HUDEP-2 (cell line): ENCODE results near the gene CYSTM1.

Source experiments
- DNase-seq, 76 experiments: peaks; one replicate each; lab custom pipeline; 2025; ENCODE audit not compliant: unreplicated experiment in 76 of 76; lab: John Stamatoyannopoulos, UW

Gene CYSTM1

GRCh38 chr5:140174465-140175366, at the start of gene CYSTM1:
Gene CYSTM1 (plus strand): TSS chr5:140175188. CDS start chr5:140194466, 19,278 bp downstream.
- peak in 74 of 76 experiments; percentile 36 to 93 (median 85) for DNase-seq

GRCh38 chr5:140125637-140126036, 49.4 kb upstream of the CYSTM1 start, which contains the start of gene IGIP:
Gene IGIP (plus strand): TSS chr5:140125937. CDS start chr5:140128477, 2,540 bp downstream.
- no peak for DNase-seq

DNA sequence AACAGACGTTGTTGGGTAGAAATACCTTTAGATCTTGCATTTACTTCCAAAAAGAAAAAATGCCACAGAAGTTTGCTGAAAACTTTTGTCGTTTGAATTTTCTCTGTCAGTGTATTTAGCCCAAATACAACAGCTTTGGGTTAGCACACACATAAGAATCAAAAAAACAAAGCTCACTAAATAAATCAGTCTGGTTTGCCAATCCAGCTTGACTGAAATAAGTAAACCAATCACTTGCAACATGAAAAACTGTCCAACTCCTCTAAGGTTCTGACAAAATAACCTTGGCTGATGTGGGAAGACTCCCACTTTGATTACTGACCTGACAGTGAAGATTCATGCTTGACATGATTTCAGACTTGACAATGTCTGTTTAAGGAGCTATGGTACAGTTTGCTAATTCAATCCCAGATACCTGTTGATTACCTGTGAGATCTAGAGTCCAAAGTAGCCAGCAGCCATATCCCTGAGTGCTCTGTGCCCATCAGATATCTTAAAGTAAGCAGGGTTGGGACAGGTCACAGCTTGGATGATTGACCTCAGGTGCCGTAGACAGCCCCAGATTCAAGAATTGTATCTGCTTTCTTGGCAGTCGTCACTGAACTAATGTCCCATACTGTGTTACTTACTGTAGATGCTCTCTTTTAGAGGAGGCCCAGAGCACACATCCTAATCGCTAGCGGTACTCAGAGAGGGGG, 48.5 kb upstream of the CYSTM1 start:
- DNase-seq: no peak

- no peak for DNase-seq
Measured at GRCh38 chr5:140128376-140128775, 46.6 kb upstream of the CYSTM1 start.

- DNase-seq: no peak
Measured at GRCh38 chr5:140130949-140131733, 43.8 kb upstream of the CYSTM1 start.

DNA sequence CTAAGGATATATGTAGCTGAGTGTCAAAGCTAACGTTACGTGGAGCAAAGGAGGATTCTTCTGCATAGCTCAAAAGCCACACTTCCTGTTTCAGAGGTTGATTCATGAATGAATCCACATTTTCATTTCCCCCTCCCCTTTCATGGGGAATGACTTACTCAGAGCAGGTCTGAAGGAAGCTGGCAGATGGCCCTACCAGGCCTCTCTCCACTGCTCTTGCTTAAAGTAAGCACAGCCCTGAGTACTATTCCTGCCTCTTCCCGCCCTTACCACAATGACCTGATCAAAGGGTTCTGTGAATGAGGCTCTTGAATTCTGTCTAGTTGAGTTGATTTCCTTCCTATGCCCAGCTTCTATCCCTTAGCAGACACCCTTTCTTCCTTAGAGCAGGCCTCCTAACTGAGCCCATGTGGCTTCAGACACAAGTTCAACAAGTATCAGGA, 43.0 kb upstream of the CYSTM1 start:
- no peak for DNase-seq

GRCh38 chr5:140133514-140134167, 41.3 kb upstream of the CYSTM1 start:
- no peak for DNase-seq

- DNase-seq: peak in 5 of 76 experiments; percentile 12 to 27 (median 16)
Measured at GRCh38 chr5:140134277-140134935, 40.6 kb upstream of the CYSTM1 start.

GRCh38 chr5:140135127-140135526, 39.9 kb upstream of the CYSTM1 start:
- DNase-seq: no peak

- no peak for DNase-seq
Measured at GRCh38 chr5:140136624-140137023, 38.4 kb upstream of the CYSTM1 start.

DNA sequence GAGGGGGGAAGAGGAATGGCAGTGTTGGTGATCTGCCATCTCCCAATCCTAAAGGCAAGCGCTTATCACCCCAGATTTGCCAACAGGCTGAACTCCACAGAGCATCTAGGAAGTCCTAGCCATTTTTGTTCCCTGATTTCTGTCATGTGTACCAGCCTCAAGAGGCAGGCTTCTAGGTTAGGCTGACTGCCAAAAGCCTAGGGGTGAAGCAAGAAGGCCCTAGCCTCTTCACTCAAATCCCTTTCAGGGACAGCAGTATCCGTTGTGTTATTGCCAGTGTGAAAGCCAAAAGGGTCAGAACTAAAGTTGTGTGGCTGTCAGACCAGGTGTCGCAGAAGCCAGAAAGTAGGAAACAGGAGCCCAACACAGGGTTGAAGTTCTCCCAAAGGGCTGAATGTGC, 34.6 kb upstream of the CYSTM1 start:
- DNase-seq: no peak

GRCh38 chr5:140141241-140141640, 33.7 kb upstream of the CYSTM1 start:
- DNase-seq: no peak

DNA sequence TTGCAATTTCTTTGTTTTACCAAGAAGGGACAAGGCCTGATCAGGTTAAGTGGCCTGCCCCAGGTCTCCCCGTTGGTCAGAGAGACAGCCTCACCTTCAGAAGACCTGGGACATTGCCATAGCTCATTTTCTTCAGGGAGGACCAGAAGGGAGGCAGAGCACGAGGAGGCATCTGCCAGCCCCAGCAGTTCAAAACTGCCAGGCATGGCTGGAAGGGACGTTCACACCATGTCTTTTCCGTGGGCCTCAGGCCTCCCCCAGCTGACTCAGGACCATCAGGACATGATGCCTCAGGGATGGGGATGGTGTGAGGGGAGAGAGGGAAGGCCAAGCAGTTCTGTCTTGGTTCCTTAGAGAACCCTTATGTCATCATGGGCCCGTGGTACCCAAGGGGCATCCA, 32.7 kb upstream of the CYSTM1 start:
- no peak for DNase-seq

- no peak for DNase-seq
Measured at GRCh38 chr5:140142856-140143255, 32.1 kb upstream of the CYSTM1 start.

GRCh38 chr5:140143521-140144258, 31.3 kb upstream of the CYSTM1 start:
- DNase-seq: no peak

GRCh38 chr5:140145256-140145655, 29.7 kb upstream of the CYSTM1 start:
- DNase-seq: no peak

DNA sequence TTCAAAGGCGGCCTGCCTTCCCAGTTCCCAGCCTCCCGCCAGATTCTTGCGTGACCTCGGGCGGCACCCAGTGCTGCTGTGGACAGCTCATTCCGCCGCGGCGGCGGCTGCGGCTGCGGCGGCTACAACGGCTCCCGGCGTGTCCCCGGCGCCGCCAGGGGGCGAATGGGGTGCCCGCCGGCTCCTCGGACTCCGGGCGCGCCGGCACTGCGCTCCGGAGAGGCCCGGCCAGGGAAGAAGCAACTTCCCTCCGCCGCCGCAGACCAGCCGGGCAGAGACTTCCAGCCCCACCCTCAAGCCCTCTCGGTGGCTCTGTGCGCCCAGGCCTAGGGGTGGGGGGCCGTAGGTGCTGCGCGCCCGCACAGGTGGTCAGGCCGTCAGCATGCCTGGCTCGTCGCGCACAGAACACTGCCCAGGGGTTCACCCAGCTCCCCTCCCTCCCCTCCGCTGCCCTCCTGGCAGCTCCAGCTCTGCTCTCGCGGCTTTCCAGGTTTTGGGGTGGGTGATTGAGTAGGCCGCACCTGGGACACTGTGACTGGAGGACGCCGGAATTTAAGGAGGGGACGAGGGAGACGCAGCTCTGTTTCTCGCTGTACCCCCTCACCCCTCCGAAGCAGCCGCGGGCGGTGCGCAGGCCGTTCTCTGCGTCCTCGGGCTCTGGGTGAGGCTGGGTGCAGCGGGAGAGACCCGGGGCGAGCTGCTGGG, 29.0 kb upstream of the CYSTM1 start:
- DNase-seq: peak in 51 of 76 experiments; percentile 10 to 65 (median 36)

GRCh38 chr5:140146523-140146842, 28.5 kb upstream of the CYSTM1 start:
- DNase-seq: no peak

DNA sequence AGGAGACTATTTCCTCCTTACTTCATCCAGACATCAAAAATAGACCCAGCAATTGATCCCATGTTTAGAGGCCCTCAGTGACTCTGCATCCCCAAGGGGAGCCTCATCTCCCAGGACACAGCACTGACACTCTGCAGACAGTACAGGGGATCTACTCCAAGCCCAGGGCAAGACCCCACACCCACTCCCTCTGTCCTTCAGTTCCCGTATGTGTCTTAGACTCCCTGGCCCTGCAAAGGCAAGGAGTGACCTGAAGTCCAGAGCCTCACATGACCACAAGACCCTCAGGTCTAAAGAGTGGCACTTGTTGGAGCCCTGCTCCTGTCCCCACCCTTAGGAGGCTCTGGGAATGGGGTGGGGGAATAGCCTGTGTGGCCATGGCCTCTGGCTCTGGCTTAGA, 27.5 kb upstream of the CYSTM1 start:
- DNase-seq: no peak
